Astrocyte (in vitro differentiated cells and primary cell): ENCODE results near the gene AFM. TPM values are rescaled to one million over a fixed set of nuclear protein-coding genes. Genes with fewer than 3 reads are reported as not detected.

Experiments
- DNase-seq: peaks from one replicate; pipeline ENCODE4 v3.0.0-alpha.2; 2010; ENCODE audit warnings: low read depth
- FAIRE-seq: peaks from 2 replicates; lab custom pipeline; 2011; peaks lifted over from hg19 to GRCh38; lab: Jason Lieb, UNC
- H2AFZ ChIP-seq: 2 replicates; pipeline ENCODE4 v1.6.0; 2012; ENCODE audit warnings: low read depth, low read length, inconsistent platforms
- H3K27ac ChIP-seq: 2 replicates; pipeline ENCODE4 v1.5.1; 2011; ENCODE audit warnings: low read depth, low read length, inconsistent platforms
- H3K27me3 ChIP-seq: 2 replicates; pipeline ENCODE4 v1.6.0; 2011; ENCODE audit warnings: low read length, inconsistent platforms; ENCODE audit not compliant: insufficient read depth
- H3K36me3 ChIP-seq: 2 replicates; pipeline ENCODE4 v1.5.1; 2011; ENCODE audit warnings: low read length, inconsistent platforms; ENCODE audit not compliant: insufficient read depth
- H3K4me1 ChIP-seq: 2 replicates; pipeline ENCODE4 v1.5.1; 2011; ENCODE audit warnings: low read length, inconsistent platforms; ENCODE audit not compliant: insufficient read depth
- H3K4me2 ChIP-seq: 2 replicates; pipeline ENCODE4 v1.6.0; 2012; ENCODE audit warnings: low read length, inconsistent platforms
- H3K4me3 ChIP-seq: 2 replicates; pipeline ENCODE4 v1.5.1; 2011; ENCODE audit warnings: low read depth, mild to moderate bottlenecking, low read length, inconsistent platforms; ENCODE audit not compliant: insufficient read depth
- H3K79me2 ChIP-seq: 2 replicates; pipeline ENCODE4 v1.6.0; 2012; ENCODE audit warnings: mild to moderate bottlenecking, low read length, inconsistent platforms; ENCODE audit not compliant: insufficient read depth
- H3K9ac ChIP-seq: 2 replicates; pipeline ENCODE4 v1.6.0; 2012; ENCODE audit warnings: mild to moderate bottlenecking, low read length, inconsistent platforms
- H3K9me3 ChIP-seq: 2 replicates; pipeline ENCODE4 v1.5.1; 2012; ENCODE audit warnings: low read depth, mild to moderate bottlenecking, low read length, inconsistent platforms; ENCODE audit not compliant: insufficient read depth
- H4K20me1 ChIP-seq: 2 replicates; pipeline ENCODE4 v1.6.0; 2012; ENCODE audit warnings: low read length, inconsistent platforms; ENCODE audit not compliant: insufficient read depth
- H3K27ac Mint-ChIP-seq: one replicate; pipeline ENCODE4 v1.8.0; 2021; ENCODE audit warnings: mild to moderate bottlenecking, mixed read lengths; ENCODE audit not compliant: unreplicated experiment
- H3K27me3 Mint-ChIP-seq: one replicate; pipeline ENCODE4 v1.8.0; 2021; ENCODE audit warnings: low read depth, mixed read lengths; ENCODE audit not compliant: unreplicated experiment
- H3K36me3 Mint-ChIP-seq: one replicate; pipeline ENCODE4 v1.8.0; 2021; ENCODE audit warnings: low read depth, mixed read lengths; ENCODE audit not compliant: unreplicated experiment
- H3K4me1 Mint-ChIP-seq: one replicate; pipeline ENCODE4 v1.8.0; 2021; ENCODE audit warnings: low read depth, mixed read lengths; ENCODE audit not compliant: unreplicated experiment
- H3K4me3 Mint-ChIP-seq: one replicate; pipeline ENCODE4 v1.8.0; 2021; ENCODE audit warnings: mild to moderate bottlenecking, moderate library complexity, mixed read lengths; ENCODE audit not compliant: unreplicated experiment
- H3K9me3 Mint-ChIP-seq: one replicate; pipeline ENCODE4 v1.8.0; 2021; ENCODE audit warnings: mild to moderate bottlenecking, mixed read lengths; ENCODE audit not compliant: unreplicated experiment
- EZH2 ChIP-seq: IDR thresholded peaks from 2 replicates; pipeline ENCODE4 v1.6.1; 2012; ENCODE audit warnings: mild to moderate bottlenecking, low read length, inconsistent platforms; ENCODE audit not compliant: insufficient read depth
- total RNA-seq: library from RNA; stranded (reverse); gene quantifications from 2 replicates; pipeline ENCODE4 v1.2.1, GENCODE V29; 2021
- TF ChIP-seq, protein P1 (sequence below): IDR thresholded peaks from 2 replicates; pipeline ENCODE4 v1.5.1; 2011; ENCODE audit warnings: low read depth, mild to moderate bottlenecking, inconsistent platforms, low read length, moderate library complexity; ENCODE audit not compliant: insufficient read depth

Gene AFM
- total RNA-seq, 1 donor from 2014 or later = not detected

DNA sequence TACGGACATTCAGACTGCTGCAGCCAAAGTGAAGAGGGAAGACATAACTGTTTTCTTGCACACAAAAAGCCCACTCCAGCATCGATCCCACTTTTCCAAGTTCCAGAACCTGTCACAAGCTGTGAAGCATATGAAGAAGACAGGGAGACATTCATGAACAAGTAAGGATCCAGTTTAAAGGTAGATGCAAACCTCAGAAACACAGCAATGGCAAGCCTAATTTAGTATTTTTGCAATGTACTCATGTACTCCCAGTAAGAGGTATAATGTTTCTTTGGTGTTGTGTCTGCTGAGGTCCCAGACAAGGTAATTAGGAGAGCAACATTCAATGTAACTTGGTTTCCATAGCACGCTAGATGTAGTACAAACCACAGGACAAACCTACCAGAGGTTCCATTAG is 40.9 kb upstream of the AFM start:
- Histone ChIP-seq H2AFZ (no peak overlapping the region), H3K4me2 (no peak overlapping the region), H3K36me3 (no peaks in the 10 kb centered on the region), H3K27me3 (no peaks in the 10 kb centered on the region), H3K27ac (no peak overlapping the region), H3K4me3 (no peak overlapping the region), H4K20me1 (no peaks in the 10 kb centered on the region), H3K9ac (no peak overlapping the region), H3K4me1 (no peaks in the 10 kb centered on the region), H3K9me3 (no peaks in the 10 kb centered on the region), H3K79me2 (no peaks in the 10 kb centered on the region)
- H3K36me3 Mint-ChIP-seq = no peaks in the 10 kb centered on the region
- H3K9me3 Mint-ChIP-seq = no peaks in the 10 kb centered on the region
- H3K4me3 Mint-ChIP-seq = no peak overlapping the region
- H3K4me1 Mint-ChIP-seq = peaks cover 2% of the 10 kb centered on the region
- no peak for TF ChIP-seq EZH2
- TF ChIP-seq, protein P1, sequence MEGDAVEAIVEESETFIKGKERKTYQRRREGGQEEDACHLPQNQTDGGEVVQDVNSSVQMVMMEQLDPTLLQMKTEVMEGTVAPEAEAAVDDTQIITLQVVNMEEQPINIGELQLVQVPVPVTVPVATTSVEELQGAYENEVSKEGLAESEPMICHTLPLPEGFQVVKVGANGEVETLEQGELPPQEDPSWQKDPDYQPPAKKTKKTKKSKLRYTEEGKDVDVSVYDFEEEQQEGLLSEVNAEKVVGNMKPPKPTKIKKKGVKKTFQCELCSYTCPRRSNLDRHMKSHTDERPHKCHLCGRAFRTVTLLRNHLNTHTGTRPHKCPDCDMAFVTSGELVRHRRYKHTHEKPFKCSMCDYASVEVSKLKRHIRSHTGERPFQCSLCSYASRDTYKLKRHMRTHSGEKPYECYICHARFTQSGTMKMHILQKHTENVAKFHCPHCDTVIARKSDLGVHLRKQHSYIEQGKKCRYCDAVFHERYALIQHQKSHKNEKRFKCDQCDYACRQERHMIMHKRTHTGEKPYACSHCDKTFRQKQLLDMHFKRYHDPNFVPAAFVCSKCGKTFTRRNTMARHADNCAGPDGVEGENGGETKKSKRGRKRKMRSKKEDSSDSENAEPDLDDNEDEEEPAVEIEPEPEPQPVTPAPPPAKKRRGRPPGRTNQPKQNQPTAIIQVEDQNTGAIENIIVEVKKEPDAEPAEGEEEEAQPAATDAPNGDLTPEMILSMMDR = no peak
- H3K27ac Mint-ChIP-seq = no peak overlapping the region
- peaks cover 3% of the 10 kb centered on the region for H3K27me3 Mint-ChIP-seq
- DNase-seq = no peak
- FAIRE-seq = no peak

DNA sequence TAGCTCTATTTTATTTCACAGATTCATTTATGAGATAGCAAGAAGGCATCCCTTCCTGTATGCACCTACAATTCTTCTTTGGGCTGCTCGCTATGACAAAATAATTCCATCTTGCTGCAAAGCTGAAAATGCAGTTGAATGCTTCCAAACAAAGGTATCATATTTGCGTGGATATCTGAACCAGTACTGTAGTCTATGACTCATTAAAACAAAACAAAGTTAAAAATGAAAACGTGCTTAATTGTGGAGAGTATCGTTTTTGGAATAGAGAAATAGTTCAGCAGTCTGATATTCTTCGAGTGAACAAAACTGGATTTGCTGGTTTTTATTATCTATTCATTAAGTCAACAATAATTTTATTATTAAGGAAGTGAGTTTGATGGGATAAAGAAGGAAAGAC is 39.3 kb upstream of the AFM start:
- H3K36me3 Mint-ChIP-seq = no peaks in the 10 kb centered on the region
- H3K27me3 Mint-ChIP-seq = peaks cover 3% of the 10 kb centered on the region
- peaks cover 2% of the 10 kb centered on the region for H3K4me1 Mint-ChIP-seq
- Histone ChIP-seq H3K27ac (no peak overlapping the region), H4K20me1 (no peaks in the 10 kb centered on the region), H3K4me2 (peak overlapping the region; percentile 12), H3K36me3 (no peaks in the 10 kb centered on the region), H3K79me2 (no peaks in the 10 kb centered on the region), H3K9ac (no peak overlapping the region), H3K27me3 (no peaks in the 10 kb centered on the region), H3K9me3 (no peaks in the 10 kb centered on the region), H2AFZ (no peak overlapping the region), H3K4me1 (no peaks in the 10 kb centered on the region), H3K4me3 (no peak overlapping the region)
- H3K27ac Mint-ChIP-seq = no peak overlapping the region
- FAIRE-seq (no peak), DNase-seq (no peak)
- TF ChIP-seq, protein P1 = no peak
- TF ChIP-seq EZH2 = no peak
- no peak overlapping the region for H3K4me3 Mint-ChIP-seq
- H3K9me3 Mint-ChIP-seq = no peaks in the 10 kb centered on the region

DNA sequence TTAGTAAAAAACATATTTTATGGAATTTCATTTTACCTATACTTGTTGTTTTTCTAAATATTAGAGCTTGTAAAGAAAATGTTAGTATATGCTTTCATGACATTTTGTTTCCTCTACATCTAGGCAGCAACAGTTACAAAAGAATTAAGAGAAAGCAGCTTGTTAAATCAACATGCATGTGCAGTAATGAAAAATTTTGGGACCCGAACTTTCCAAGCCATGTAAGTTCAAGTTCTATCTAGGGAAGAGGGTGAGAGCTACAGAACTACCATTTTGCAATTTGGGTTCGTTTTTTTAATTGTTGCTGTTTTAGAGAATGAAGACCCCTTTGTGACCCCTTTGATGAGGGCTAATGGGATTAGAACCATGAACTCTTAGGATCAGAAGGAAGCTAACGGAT is 38.3 kb upstream of the AFM start:
- Histone ChIP-seq H3K9me3 (no peaks in the 10 kb centered on the region), H2AFZ (no peak overlapping the region), H3K4me2 (no peak overlapping the region), H3K27me3 (no peaks in the 10 kb centered on the region), H4K20me1 (no peaks in the 10 kb centered on the region), H3K9ac (no peak overlapping the region), H3K4me3 (no peak overlapping the region), H3K27ac (no peak overlapping the region), H3K79me2 (no peaks in the 10 kb centered on the region), H3K4me1 (peaks cover 4% of the 10 kb centered on the region), H3K36me3 (no peaks in the 10 kb centered on the region)
- Mint-ChIP-seq H3K9me3 (no peaks in the 10 kb centered on the region), H3K4me1 (peaks cover 4% of the 10 kb centered on the region), H3K36me3 (no peaks in the 10 kb centered on the region), H3K4me3 (no peak overlapping the region), H3K27ac (no peak overlapping the region), H3K27me3 (peaks cover 3% of the 10 kb centered on the region)
- FAIRE-seq (no peak), DNase-seq (no peak)
- TF ChIP-seq, protein P1 = no peak
- TF ChIP-seq EZH2 = no peak
